HG03045 (cell line): Measurements from ENCODE around the gene RMND5A.

Experiments
- ATAC-seq: cut with Tn5 transposase; IDR thresholded peaks from one replicate; pipeline ENCODE4 v1.9.1; 2021; ENCODE audit warnings: mild to moderate bottlenecking, moderate library complexity; ENCODE audit not compliant: unreplicated experiment

The RMND5A gene

GRCh38 chr2:86825036-86825692, 105.1 kb downstream of the RMND5A start:
- ATAC-seq: no peak

GRCh38 chr2:86825693-86826381, 105.7 kb downstream of the RMND5A start:
- no peak for ATAC-seq

- ATAC-seq: no peak
Measured at GRCh38 chr2:86826951-86827350, 106.9 kb downstream of the RMND5A start.
